NB4 (cell line): ENCODE measurements around the gene NT5C.

Experiments
- POLR2A ChIP-seq: IDR thresholded peaks from 2 replicates; pipeline ENCODE4 v1.6.1; 2011; ENCODE audit warnings: mild to moderate bottlenecking; ENCODE audit not compliant: insufficient read length; ENCODE audit errors: extremely low read depth
- TF ChIP-seq, protein P1 (sequence below): IDR thresholded peaks from one replicate; pipeline ENCODE4 v1.5.1; 2012; ENCODE audit warnings: low read depth, low read length

DNA sequence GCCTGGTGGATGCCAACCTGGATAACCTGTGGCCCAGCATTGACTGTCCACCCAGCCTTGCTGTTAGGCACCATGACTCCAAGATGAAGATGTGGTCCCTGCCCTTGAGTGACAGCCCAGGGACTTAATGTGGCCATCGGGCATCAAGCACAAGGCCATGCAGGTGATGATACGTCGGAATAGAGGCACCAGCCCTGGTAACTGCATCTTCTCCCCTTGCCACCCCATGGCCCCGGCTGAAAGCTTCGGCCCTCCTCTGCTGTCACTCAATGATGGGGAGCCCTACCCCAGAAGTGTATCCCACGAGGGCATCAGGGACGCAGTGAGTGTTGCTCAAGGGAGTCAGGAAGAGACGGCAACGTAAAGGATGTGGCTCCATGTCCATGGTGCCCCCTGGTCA lies 2.0 kb downstream of the NT5C start:
- TF ChIP-seq, protein P1, sequence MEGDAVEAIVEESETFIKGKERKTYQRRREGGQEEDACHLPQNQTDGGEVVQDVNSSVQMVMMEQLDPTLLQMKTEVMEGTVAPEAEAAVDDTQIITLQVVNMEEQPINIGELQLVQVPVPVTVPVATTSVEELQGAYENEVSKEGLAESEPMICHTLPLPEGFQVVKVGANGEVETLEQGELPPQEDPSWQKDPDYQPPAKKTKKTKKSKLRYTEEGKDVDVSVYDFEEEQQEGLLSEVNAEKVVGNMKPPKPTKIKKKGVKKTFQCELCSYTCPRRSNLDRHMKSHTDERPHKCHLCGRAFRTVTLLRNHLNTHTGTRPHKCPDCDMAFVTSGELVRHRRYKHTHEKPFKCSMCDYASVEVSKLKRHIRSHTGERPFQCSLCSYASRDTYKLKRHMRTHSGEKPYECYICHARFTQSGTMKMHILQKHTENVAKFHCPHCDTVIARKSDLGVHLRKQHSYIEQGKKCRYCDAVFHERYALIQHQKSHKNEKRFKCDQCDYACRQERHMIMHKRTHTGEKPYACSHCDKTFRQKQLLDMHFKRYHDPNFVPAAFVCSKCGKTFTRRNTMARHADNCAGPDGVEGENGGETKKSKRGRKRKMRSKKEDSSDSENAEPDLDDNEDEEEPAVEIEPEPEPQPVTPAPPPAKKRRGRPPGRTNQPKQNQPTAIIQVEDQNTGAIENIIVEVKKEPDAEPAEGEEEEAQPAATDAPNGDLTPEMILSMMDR = no peak
- no peak for TF ChIP-seq POLR2A
